DND-41 (cell line): Measurements from ENCODE around the gene LY6G6C.

Source experiments
- ATAC-seq: fragments of 200-7000 bp; cut with Tn5 transposase; 3 replicates; pipeline ENCODE4 v1.9.1; 2021; ENCODE audit warnings: low read depth; ENCODE audit not compliant: insufficient read depth
- DNase-seq: peaks from one replicate; pipeline ENCODE4 v3.0.0-alpha.2; 2020
- H2AFZ ChIP-seq: 2 replicates; pipeline ENCODE4 v1.6.0; 2012; ENCODE audit warnings: low read depth, low read length
- H3K27ac ChIP-seq: 2 replicates; pipeline ENCODE4 v1.5.1; 2012; ENCODE audit warnings: low read length, inconsistent platforms
- H3K27me3 ChIP-seq: fragments of 200-600 bp; sonication (generic); 2 replicates; pipeline ENCODE4 v1.6.0; 2012; ENCODE audit warnings: low read length, mild to moderate bottlenecking, inconsistent platforms; ENCODE audit not compliant: insufficient read depth, poor library complexity
- H3K36me3 ChIP-seq: 2 replicates; pipeline ENCODE4 v1.5.1; 2012; ENCODE audit warnings: low read length, inconsistent platforms; ENCODE audit not compliant: insufficient read depth
- H3K4me1 ChIP-seq: 2 replicates; pipeline ENCODE4 v1.5.1; 2012; ENCODE audit warnings: mild to moderate bottlenecking, low read length; ENCODE audit not compliant: insufficient read depth
- H3K4me2 ChIP-seq: 2 replicates; pipeline ENCODE4 v1.6.0; 2012; ENCODE audit warnings: mild to moderate bottlenecking, moderate library complexity, low read length, inconsistent platforms; ENCODE audit not compliant: insufficient read depth
- H3K4me3 ChIP-seq, 2 experiments: fragments of 200-600 bp in 1 of 2; shearing (Covaris generic) in 1 of 2; 2 replicates each; pipeline ENCODE4 v1.5.1; 2012 to 2016; ENCODE audit warnings: inconsistent platforms in 2 of 2, low read length in 2 of 2, mild to moderate bottlenecking in 2 of 2, low read depth in 1 of 2, moderate library complexity in 1 of 2
- H3K79me2 ChIP-seq: 2 replicates; pipeline ENCODE4 v1.6.0; 2012; ENCODE audit warnings: low read length, inconsistent platforms; ENCODE audit not compliant: insufficient read depth
- H3K9ac ChIP-seq: 2 replicates; pipeline ENCODE4 v1.6.0; 2012; ENCODE audit warnings: low read depth, mild to moderate bottlenecking, inconsistent platforms, low read length, moderate library complexity
- H3K9me3 ChIP-seq: 2 replicates; pipeline ENCODE4 v1.5.1; 2012; ENCODE audit warnings: low read length, moderate library complexity, mild to moderate bottlenecking, inconsistent platforms; ENCODE audit not compliant: insufficient read depth, severe bottlenecking
- H4K20me1 ChIP-seq: 2 replicates; pipeline ENCODE4 v1.6.0; 2012; ENCODE audit warnings: low read length; ENCODE audit not compliant: insufficient read depth
- EZH2 ChIP-seq: IDR thresholded peaks from 3 replicates; pipeline ENCODE4 v1.6.1; 2012; ENCODE audit warnings: borderline replicate concordance, low read depth, mild to moderate bottlenecking, moderate library complexity, low read length, inconsistent platforms; ENCODE audit not compliant: severe bottlenecking
- TF ChIP-seq, protein P1 (sequence below): IDR thresholded peaks from 2 replicates; pipeline ENCODE4 v1.5.1; 2012; ENCODE audit warnings: borderline replicate concordance, low read length, moderate library complexity, mild to moderate bottlenecking; ENCODE audit not compliant: poor library complexity, severe bottlenecking; ENCODE audit errors: extremely low read depth

LY6G6C gene

DNA sequence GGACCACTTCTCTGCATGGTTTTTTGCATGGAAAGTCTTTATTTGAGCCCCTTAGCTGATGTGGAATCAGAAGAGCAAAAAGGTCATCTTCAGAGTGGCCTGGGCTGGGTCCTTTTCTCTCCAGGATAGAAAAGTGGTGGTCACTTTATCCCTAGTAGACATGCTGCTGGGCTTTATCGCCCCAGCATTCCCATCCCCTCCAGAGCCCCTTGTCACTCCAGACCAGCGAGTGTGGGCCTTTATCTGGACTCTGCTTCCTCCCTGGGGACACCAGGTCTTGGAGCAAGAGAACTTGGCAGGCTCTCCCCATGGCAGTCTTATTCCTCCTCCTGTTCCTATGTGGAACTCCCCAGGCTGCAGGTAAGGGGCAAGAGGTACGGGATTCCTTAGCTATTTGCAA, 14.9 kb downstream of the LY6G6C start, which contains the start of gene LY6G6F:
Gene LY6G6F (plus strand): TSS at position 268 of the 400 bp plus-strand sequence. CDS start 41 bp downstream, at position 309.
- Histone ChIP-seq H3K79me2 (peaks cover 14% of the 10 kb centered on the region), H2AFZ (no peak within 1 kb of the TSS), H3K36me3 (peaks cover 2% of the 10 kb centered on the region; the same call in 1 of the 2 replicates), H4K20me1 (no peaks in the 10 kb centered on the region), H3K27ac (no peak within 1 kb of the TSS), H3K27me3 (no peaks in the 10 kb centered on the region), H3K4me2 (no peak within 1 kb of the TSS), H3K9ac (no peak within 1 kb of the TSS), H3K9me3 (no peaks in the 10 kb centered on the region), H3K4me3 (no peak within 1 kb of the TSS), H3K4me1 (peaks cover 17% of the 10 kb centered on the region)
- DNase-seq (no peak), ATAC-seq (no peak)
- TF ChIP-seq, protein P1, sequence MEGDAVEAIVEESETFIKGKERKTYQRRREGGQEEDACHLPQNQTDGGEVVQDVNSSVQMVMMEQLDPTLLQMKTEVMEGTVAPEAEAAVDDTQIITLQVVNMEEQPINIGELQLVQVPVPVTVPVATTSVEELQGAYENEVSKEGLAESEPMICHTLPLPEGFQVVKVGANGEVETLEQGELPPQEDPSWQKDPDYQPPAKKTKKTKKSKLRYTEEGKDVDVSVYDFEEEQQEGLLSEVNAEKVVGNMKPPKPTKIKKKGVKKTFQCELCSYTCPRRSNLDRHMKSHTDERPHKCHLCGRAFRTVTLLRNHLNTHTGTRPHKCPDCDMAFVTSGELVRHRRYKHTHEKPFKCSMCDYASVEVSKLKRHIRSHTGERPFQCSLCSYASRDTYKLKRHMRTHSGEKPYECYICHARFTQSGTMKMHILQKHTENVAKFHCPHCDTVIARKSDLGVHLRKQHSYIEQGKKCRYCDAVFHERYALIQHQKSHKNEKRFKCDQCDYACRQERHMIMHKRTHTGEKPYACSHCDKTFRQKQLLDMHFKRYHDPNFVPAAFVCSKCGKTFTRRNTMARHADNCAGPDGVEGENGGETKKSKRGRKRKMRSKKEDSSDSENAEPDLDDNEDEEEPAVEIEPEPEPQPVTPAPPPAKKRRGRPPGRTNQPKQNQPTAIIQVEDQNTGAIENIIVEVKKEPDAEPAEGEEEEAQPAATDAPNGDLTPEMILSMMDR, result no peak
- no peak for TF ChIP-seq EZH2

DNA sequence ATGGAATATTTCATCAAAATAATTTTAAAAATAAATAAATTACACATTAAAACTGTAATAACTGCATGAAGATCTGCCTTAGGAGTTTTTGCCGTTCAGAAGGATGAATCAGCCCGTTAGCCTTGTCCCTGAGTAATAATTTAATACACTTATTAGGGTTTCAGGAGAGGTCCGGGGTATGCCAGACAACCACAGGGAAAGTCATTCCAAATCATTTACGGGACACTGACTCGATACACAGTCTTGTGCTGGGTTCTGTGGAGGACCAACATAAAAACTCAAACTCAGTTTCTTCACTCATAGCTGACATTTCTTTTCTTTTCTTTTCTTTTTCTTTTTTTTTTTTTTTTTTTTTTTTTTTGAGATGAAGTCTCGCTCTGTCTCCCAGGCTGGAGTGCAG, 15.6 kb downstream of the LY6G6C start:
- no peaks in the 10 kb centered on the region for H3K9me3 ChIP-seq
- H3K9ac ChIP-seq, result no peak overlapping the region
- H3K4me1 ChIP-seq, result peaks cover 23% of the 10 kb centered on the region
- no peak for TF ChIP-seq EZH2
- TF ChIP-seq, protein P1, result no peak
- H3K36me3 ChIP-seq, result peaks cover 9% of the 10 kb centered on the region
- ATAC-seq, result no peak
- H3K79me2 ChIP-seq, result peaks cover 21% of the 10 kb centered on the region
- no peak for DNase-seq
- no peak overlapping the region for H3K4me3 ChIP-seq
- H2AFZ ChIP-seq, result no peak overlapping the region
- no peaks in the 10 kb centered on the region for H3K27me3 ChIP-seq
- no peaks in the 10 kb centered on the region for H4K20me1 ChIP-seq
- no peak overlapping the region for H3K27ac ChIP-seq
- no peak overlapping the region for H3K4me2 ChIP-seq

DNA sequence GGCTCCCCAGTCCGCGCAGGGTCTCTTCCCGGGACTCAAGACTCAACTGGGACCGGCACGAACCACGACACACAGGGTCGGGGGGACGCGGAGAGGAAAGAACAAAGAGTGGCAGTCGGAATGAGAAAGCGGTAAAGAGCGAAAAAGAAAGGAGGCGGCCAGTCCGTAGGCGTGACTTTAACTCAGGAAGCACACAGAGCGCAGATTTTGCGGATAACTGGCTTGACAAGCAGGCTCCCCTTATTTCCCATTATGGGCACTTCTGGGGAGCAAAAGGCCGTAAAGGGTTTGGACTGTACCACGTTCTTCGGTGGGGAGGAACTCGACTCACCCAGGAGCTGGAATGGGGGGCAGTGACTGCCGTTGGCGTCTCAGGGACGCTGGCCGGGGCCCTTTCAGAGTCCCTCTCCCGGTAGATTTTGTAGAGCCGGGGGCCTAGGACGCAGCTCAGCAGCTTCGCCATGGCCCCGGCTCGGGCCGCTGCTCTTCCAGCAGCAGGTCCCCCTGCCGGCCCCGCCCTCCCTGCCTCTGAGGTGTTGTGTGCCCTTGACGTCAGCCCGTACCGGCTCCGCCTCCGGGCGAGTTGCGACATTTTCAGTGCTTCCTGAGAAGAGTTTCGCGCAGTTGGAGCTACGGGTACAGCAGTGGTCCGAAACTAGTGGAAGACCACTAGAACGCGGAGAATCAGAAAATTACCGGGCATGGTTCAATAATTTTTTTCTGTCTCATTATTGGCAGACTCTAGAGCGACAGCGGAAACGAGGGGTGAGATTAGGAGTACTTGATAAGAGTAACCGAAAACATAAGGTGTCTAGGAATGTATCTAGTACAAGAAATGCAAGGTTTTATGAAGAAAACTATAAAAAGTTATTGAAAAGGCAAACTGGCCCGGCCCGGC, 18.5 kb downstream of the LY6G6C start, which contains the start of gene ABHD16A:
Gene ABHD16A (minus strand): TSS at position 506 of the 898 bp plus-strand sequence. CDS start 43 bp downstream, at position 463.
- peaks cover 42% of the 10 kb centered on the region for H3K79me2 ChIP-seq
- peaks cover 34% of the 10 kb centered on the region for H3K4me1 ChIP-seq
- H3K36me3 ChIP-seq, result peaks cover 28% of the 10 kb centered on the region
- no peaks in the 10 kb centered on the region for H3K27me3 ChIP-seq
- H3K4me3 ChIP-seq, result peak within 1 kb of the TSS; percentile 82 to 91
- DNase-seq (peak; percentile 99), ATAC-seq (peak; percentile 92)
- H3K27ac ChIP-seq, result peak within 1 kb of the TSS; percentile 93
- peak within 1 kb of the TSS; percentile 73 for H3K4me2 ChIP-seq
- TF ChIP-seq, protein P1, result no peak
- no peak for TF ChIP-seq EZH2
- peak within 1 kb of the TSS; percentile 84 for H3K9ac ChIP-seq
- H3K9me3 ChIP-seq, result no peaks in the 10 kb centered on the region
- H2AFZ ChIP-seq, result peak within 1 kb of the TSS; percentile 81
- no peaks in the 10 kb centered on the region for H4K20me1 ChIP-seq
